Astrocyte (in vitro differentiated cells and primary cell): ENCODE results near the gene CTR9. TPM values are rescaled to one million over a fixed set of nuclear protein-coding genes. Genes with fewer than 3 reads are reported as not detected.

Experiments
- DNase-seq: peaks from one replicate; pipeline ENCODE4 v3.0.0-alpha.2; 2010; ENCODE audit warnings: low read depth
- FAIRE-seq: peaks from 2 replicates; lab custom pipeline; 2011; peaks lifted over from hg19 to GRCh38; lab: Jason Lieb, UNC
- H2AFZ ChIP-seq: 2 replicates; pipeline ENCODE4 v1.6.0; 2012; ENCODE audit warnings: low read depth, low read length, inconsistent platforms
- H3K27ac ChIP-seq: 2 replicates; pipeline ENCODE4 v1.5.1; 2011; ENCODE audit warnings: low read depth, low read length, inconsistent platforms
- H3K27me3 ChIP-seq: 2 replicates; pipeline ENCODE4 v1.6.0; 2011; ENCODE audit warnings: low read length, inconsistent platforms; ENCODE audit not compliant: insufficient read depth
- H3K36me3 ChIP-seq: 2 replicates; pipeline ENCODE4 v1.5.1; 2011; ENCODE audit warnings: low read length, inconsistent platforms; ENCODE audit not compliant: insufficient read depth
- H3K4me1 ChIP-seq: 2 replicates; pipeline ENCODE4 v1.5.1; 2011; ENCODE audit warnings: low read length, inconsistent platforms; ENCODE audit not compliant: insufficient read depth
- H3K4me2 ChIP-seq: 2 replicates; pipeline ENCODE4 v1.6.0; 2012; ENCODE audit warnings: low read length, inconsistent platforms
- H3K4me3 ChIP-seq: 2 replicates; pipeline ENCODE4 v1.5.1; 2011; ENCODE audit warnings: low read depth, mild to moderate bottlenecking, low read length, inconsistent platforms; ENCODE audit not compliant: insufficient read depth
- H3K79me2 ChIP-seq: 2 replicates; pipeline ENCODE4 v1.6.0; 2012; ENCODE audit warnings: mild to moderate bottlenecking, low read length, inconsistent platforms; ENCODE audit not compliant: insufficient read depth
- H3K9ac ChIP-seq: 2 replicates; pipeline ENCODE4 v1.6.0; 2012; ENCODE audit warnings: mild to moderate bottlenecking, low read length, inconsistent platforms
- H3K9me3 ChIP-seq: 2 replicates; pipeline ENCODE4 v1.5.1; 2012; ENCODE audit warnings: low read depth, mild to moderate bottlenecking, low read length, inconsistent platforms; ENCODE audit not compliant: insufficient read depth
- H4K20me1 ChIP-seq: 2 replicates; pipeline ENCODE4 v1.6.0; 2012; ENCODE audit warnings: low read length, inconsistent platforms; ENCODE audit not compliant: insufficient read depth
- H3K27ac Mint-ChIP-seq: one replicate; pipeline ENCODE4 v1.8.0; 2021; ENCODE audit warnings: mild to moderate bottlenecking, mixed read lengths; ENCODE audit not compliant: unreplicated experiment
- H3K27me3 Mint-ChIP-seq: one replicate; pipeline ENCODE4 v1.8.0; 2021; ENCODE audit warnings: low read depth, mixed read lengths; ENCODE audit not compliant: unreplicated experiment
- H3K36me3 Mint-ChIP-seq: one replicate; pipeline ENCODE4 v1.8.0; 2021; ENCODE audit warnings: low read depth, mixed read lengths; ENCODE audit not compliant: unreplicated experiment
- H3K4me1 Mint-ChIP-seq: one replicate; pipeline ENCODE4 v1.8.0; 2021; ENCODE audit warnings: low read depth, mixed read lengths; ENCODE audit not compliant: unreplicated experiment
- H3K4me3 Mint-ChIP-seq: one replicate; pipeline ENCODE4 v1.8.0; 2021; ENCODE audit warnings: mild to moderate bottlenecking, moderate library complexity, mixed read lengths; ENCODE audit not compliant: unreplicated experiment
- H3K9me3 Mint-ChIP-seq: one replicate; pipeline ENCODE4 v1.8.0; 2021; ENCODE audit warnings: mild to moderate bottlenecking, mixed read lengths; ENCODE audit not compliant: unreplicated experiment
- EZH2 ChIP-seq: IDR thresholded peaks from 2 replicates; pipeline ENCODE4 v1.6.1; 2012; ENCODE audit warnings: mild to moderate bottlenecking, low read length, inconsistent platforms; ENCODE audit not compliant: insufficient read depth
- total RNA-seq: library from RNA; stranded (reverse); gene quantifications from 2 replicates; pipeline ENCODE4 v1.2.1, GENCODE V29; 2021
- TF ChIP-seq, protein P1 (sequence below): IDR thresholded peaks from 2 replicates; pipeline ENCODE4 v1.5.1; 2011; ENCODE audit warnings: low read depth, mild to moderate bottlenecking, inconsistent platforms, low read length, moderate library complexity; ENCODE audit not compliant: insufficient read depth

The CTR9 gene
- total RNA-seq, 1 donor from 2014 or later, result 29.3 TPM

DNA sequence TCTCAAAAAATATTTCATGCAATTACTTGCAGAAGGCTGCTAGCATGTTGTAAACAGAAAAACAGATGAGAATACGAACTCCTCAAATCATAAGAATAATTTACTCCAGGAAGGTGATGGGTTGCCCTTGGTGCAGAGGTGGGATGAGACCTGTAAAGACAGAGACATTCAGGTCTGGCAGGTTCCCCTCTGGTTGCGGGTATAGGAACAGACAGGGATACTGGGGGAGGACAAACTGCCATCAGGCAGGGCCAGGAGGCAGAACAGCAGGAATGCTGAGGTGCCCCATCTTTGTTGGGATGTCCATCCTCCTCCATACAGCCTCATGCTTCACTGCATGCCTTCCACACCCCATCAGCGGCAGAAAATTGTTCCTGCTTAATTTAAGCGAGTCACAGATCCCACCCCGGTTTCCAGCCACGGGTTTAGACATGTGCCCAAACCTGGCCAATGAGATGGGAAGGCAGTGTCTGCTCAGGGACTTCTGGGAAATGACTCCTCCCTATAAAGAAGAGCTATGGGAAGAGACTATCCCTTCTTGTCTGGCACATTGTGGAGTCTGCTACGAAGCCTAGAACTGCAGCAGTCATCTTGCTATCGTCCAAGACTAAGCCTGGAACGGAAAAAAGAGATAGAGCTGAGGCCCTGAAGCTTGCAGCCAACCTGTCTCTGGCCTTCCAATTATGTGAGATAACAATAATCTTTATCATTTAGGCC, 34.3 kb upstream of the CTR9 start:
- Mint-ChIP-seq H3K4me3 (no peak overlapping the region), H3K27me3 (peaks cover 40% of the 10 kb centered on the region), H3K27ac (no peak overlapping the region), H3K9me3 (peaks cover 5% of the 10 kb centered on the region), H3K36me3 (peaks cover 2% of the 10 kb centered on the region), H3K4me1 (peaks cover 16% of the 10 kb centered on the region)
- Histone ChIP-seq H3K36me3 (no peaks in the 10 kb centered on the region), H3K4me3 (no peak overlapping the region), H3K27ac (no peak overlapping the region), H3K27me3 (peaks cover 5% of the 10 kb centered on the region), H3K4me2 (no peak overlapping the region), H3K79me2 (no peaks in the 10 kb centered on the region), H3K9me3 (no peaks in the 10 kb centered on the region), H4K20me1 (no peaks in the 10 kb centered on the region), H3K9ac (no peak overlapping the region), H2AFZ (no peak overlapping the region), H3K4me1 (peaks cover 7% of the 10 kb centered on the region)
- DNase-seq (no peak), FAIRE-seq (no peak)
- TF ChIP-seq, protein P1, sequence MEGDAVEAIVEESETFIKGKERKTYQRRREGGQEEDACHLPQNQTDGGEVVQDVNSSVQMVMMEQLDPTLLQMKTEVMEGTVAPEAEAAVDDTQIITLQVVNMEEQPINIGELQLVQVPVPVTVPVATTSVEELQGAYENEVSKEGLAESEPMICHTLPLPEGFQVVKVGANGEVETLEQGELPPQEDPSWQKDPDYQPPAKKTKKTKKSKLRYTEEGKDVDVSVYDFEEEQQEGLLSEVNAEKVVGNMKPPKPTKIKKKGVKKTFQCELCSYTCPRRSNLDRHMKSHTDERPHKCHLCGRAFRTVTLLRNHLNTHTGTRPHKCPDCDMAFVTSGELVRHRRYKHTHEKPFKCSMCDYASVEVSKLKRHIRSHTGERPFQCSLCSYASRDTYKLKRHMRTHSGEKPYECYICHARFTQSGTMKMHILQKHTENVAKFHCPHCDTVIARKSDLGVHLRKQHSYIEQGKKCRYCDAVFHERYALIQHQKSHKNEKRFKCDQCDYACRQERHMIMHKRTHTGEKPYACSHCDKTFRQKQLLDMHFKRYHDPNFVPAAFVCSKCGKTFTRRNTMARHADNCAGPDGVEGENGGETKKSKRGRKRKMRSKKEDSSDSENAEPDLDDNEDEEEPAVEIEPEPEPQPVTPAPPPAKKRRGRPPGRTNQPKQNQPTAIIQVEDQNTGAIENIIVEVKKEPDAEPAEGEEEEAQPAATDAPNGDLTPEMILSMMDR, result no peak
- no peak for TF ChIP-seq EZH2

DNA sequence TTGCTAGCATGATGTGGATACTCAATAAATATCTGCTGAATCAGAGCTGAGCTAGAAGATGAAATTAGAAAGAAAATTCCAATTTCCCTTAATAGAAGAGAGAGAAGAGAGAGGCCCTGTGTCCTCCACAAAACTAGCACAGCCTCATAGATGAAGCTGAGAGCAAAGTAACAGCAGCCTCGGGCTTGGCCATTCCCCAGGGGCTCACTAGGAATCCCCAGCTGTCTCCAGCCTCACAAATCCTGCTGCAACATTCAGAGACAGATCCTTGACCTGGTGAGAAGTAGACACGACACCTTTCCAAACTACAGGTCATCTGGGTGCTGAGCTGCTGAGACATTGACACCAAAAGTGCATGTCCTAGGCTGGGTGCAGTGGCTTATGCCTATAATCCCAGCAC, 31.4 kb upstream of the CTR9 start:
- Mint-ChIP-seq H3K27me3 (peaks cover 41% of the 10 kb centered on the region), H3K4me3 (no peak overlapping the region), H3K27ac (no peak overlapping the region), H3K4me1 (peaks cover 16% of the 10 kb centered on the region), H3K36me3 (peaks cover 6% of the 10 kb centered on the region), H3K9me3 (peaks cover 5% of the 10 kb centered on the region)
- Histone ChIP-seq H3K4me2 (no peak overlapping the region), H3K79me2 (no peaks in the 10 kb centered on the region), H3K9me3 (no peaks in the 10 kb centered on the region), H2AFZ (no peak overlapping the region), H3K27me3 (peaks cover 5% of the 10 kb centered on the region), H3K4me3 (no peak overlapping the region), H3K9ac (no peak overlapping the region), H3K27ac (no peak overlapping the region), H4K20me1 (no peaks in the 10 kb centered on the region), H3K4me1 (peaks cover 7% of the 10 kb centered on the region), H3K36me3 (no peaks in the 10 kb centered on the region)
- DNase-seq (no peak), FAIRE-seq (no peak)
- TF ChIP-seq EZH2, result no peak
- TF ChIP-seq, protein P1, result no peak

DNA sequence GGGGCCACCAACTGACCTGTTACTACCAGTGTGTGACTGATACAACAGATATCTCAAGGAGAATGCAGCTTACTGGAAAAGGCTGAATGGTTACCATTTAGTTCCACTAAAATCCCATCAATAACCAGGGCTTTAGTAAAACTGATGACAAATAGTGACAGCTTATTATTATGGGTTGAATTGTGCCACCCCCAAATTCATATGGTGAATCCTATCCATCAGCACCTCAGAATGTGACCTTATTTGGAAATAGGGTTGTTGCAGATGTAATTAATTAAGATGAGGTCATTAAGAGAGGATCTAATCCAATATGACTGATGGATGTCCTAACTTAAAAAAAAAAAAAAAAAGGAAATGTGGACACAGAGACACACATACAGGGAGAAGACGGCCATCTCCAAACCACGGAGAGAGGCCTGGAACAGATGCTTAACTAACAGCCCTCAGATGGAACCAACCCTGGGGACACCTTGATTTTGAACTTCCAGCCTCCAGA, 30.1 kb upstream of the CTR9 start:
- peaks cover 8% of the 10 kb centered on the region for H3K36me3 Mint-ChIP-seq
- Histone ChIP-seq H3K79me2 (no peaks in the 10 kb centered on the region), H3K36me3 (no peaks in the 10 kb centered on the region), H3K9ac (no peak overlapping the region), H3K4me3 (no peak overlapping the region), H2AFZ (no peak overlapping the region), H3K9me3 (no peaks in the 10 kb centered on the region), H3K4me1 (peaks cover 4% of the 10 kb centered on the region), H4K20me1 (no peaks in the 10 kb centered on the region), H3K4me2 (no peak overlapping the region), H3K27me3 (peaks cover 5% of the 10 kb centered on the region), H3K27ac (no peak overlapping the region)
- DNase-seq, result no peak
- TF ChIP-seq EZH2, result no peak
- TF ChIP-seq, protein P1, result no peak
- H3K9me3 Mint-ChIP-seq, result peaks cover 10% of the 10 kb centered on the region
- no peak overlapping the region for H3K27ac Mint-ChIP-seq
- H3K27me3 Mint-ChIP-seq, result peaks cover 37% of the 10 kb centered on the region
- H3K4me3 Mint-ChIP-seq, result no peak overlapping the region
- H3K4me1 Mint-ChIP-seq, result peaks cover 20% of the 10 kb centered on the region
- FAIRE-seq, result no peak
